Testis (tissue), 3 donors: Measurements from ENCODE around the gene TENM4. TPM values are rescaled to one million over a fixed set of nuclear protein-coding genes. Genes with fewer than 3 reads are reported as not detected.

Source experiments
- DNase-seq: peaks from one replicate; pipeline ENCODE4 v3.0.0-alpha.2; 2019
- H3K27ac ChIP-seq, 2 donors: fragments of 200-600 bp; sonication (generic); one replicate each; pipeline ENCODE4 v1.5.1; 2019
- H3K27me3 ChIP-seq: fragments of 200-600 bp; sonication (generic); one replicate; pipeline ENCODE4 v1.5.1; 2019
- H3K36me3 ChIP-seq: fragments of 200-600 bp; sonication (generic); one replicate; pipeline ENCODE4 v1.5.1; 2017; ENCODE audit warnings: low read depth; ENCODE audit errors: missing control alignments
- H3K4me1 ChIP-seq: fragments of 200-600 bp; sonication (generic); one replicate; pipeline ENCODE4 v1.5.1; 2019
- H3K4me3 ChIP-seq, 2 donors: fragments of 200-600 bp; sonication (generic); one replicate each; pipeline ENCODE4 v1.5.1; 2017 to 2019
- H3K9me3 ChIP-seq: fragments of 200-600 bp; sonication (generic); one replicate; pipeline ENCODE4 v1.5.1; 2017
- CTCF ChIP-seq, 3 experiments: fragments of 450-650 bp in 2 of 3; fragments of 200-600 bp in 1 of 3; sonication (generic) in 1 of 3; IDR thresholded peaks; one replicate each; pipeline ENCODE4 v1.5.1; 2016 to 2019; ENCODE audit warnings: antibody characterized with exemption in 3 of 3, mild to moderate bottlenecking in 2 of 3, moderate library complexity in 1 of 3
- POLR2A ChIP-seq: fragments of 450-650 bp; IDR thresholded peaks from one replicate; pipeline ENCODE4 v1.6.1; 2017; ENCODE audit warnings: antibody characterized with exemption, mild to moderate bottlenecking, moderate library complexity
- WGBS, 2 donors: methylation state at CpG; one replicate each; pipeline ENCODE4 v1.1.5; 2018; 5-methylcytosine and 5-hydroxymethylcytosine counted together
- intact Hi-C: fragments of 100-400 bp; cut with DNase I; formaldehyde crosslinking; loops from one replicate; pipeline ENCODE4 v1.15.1; 2023; ENCODE audit warnings: low total_unique reads
- polyA plus RNA-seq: library from polyadenylated mRNA; stranded (reverse); fragments of 350-450 nt; fragmentation: Illumina TruSeq; extraction: RNeasy Lipid Tissue Mini Kit (QIAGEN cat#74804); gene quantifications from one replicate; pipeline ENCODE4 v1.2.3, GENCODE V29; 2014; ENCODE audit warnings: low read depth, low replicate concordance; ENCODE audit not compliant: insufficient read depth
- total RNA-seq, 2 donors: library from RNA; depleted of rRNA; stranded (reverse); fragments of >200 nt; gene quantifications; one replicate each; pipeline ENCODE4 v1.2.3, GENCODE V29; 2016

The TENM4 gene
- total and polyA plus RNA-seq, 3 donors from 2014 or later: 10.6 to 17.9 (median 11.4) TPM

- no peaks in the 10 kb centered on the region for H3K4me1 ChIP-seq
- no peak for DNase-seq
- H3K4me3 ChIP-seq: no peak overlapping the region
- no peaks in the 10 kb centered on the region for H3K9me3 ChIP-seq
- H3K27me3 ChIP-seq: no peaks in the 10 kb centered on the region
- intact Hi-C loops: no loop called here
- no peak overlapping the region for H3K27ac ChIP-seq
- 40% methylated on average over 4 of the region's 4 CpGs for WGBS, 2 donors
- TF ChIP-seq CTCF (IDR thresholded peaks at IDR 0.05) (no peak), POLR2A (no peak)
- H3K36me3 ChIP-seq: no peaks in the 10 kb centered on the region
Measured at GRCh38 chr11:79157738-79158137, 283.1 kb downstream of the TENM4 start.

- Histone ChIP-seq H3K4me1 (peaks cover 9% of the 10 kb centered on the region), H3K27me3 (no peaks in the 10 kb centered on the region), H3K27ac (no peak overlapping the region), H3K36me3 (no peaks in the 10 kb centered on the region), H3K9me3 (no peaks in the 10 kb centered on the region), H3K4me3 (no peak overlapping the region)
- intact Hi-C loops: no loop called here
- TF ChIP-seq CTCF (IDR thresholded peaks at IDR 0.05): no peak
- no peak for TF ChIP-seq POLR2A
- 92 to 93% methylated on average over 6 of the region's 6 CpGs for WGBS, 2 donors
- no peak for DNase-seq
Measured at GRCh38 chr11:79156031-79156430, 284.8 kb downstream of the TENM4 start.

- no peak for DNase-seq
- no peaks in the 10 kb centered on the region for H3K9me3 ChIP-seq
- intact Hi-C loops: no loop called here
- no peaks in the 10 kb centered on the region for H3K27me3 ChIP-seq
- 90 to 93% methylated on average over 3 of the region's 3 CpGs for WGBS, 2 donors
- H3K4me1 ChIP-seq: peaks cover 9% of the 10 kb centered on the region
- H3K27ac ChIP-seq: no peak overlapping the region
- no peak overlapping the region for H3K4me3 ChIP-seq
- H3K36me3 ChIP-seq: no peaks in the 10 kb centered on the region
- TF ChIP-seq POLR2A (no peak), CTCF (IDR thresholded peaks at IDR 0.05) (no peak)
Measured at GRCh38 chr11:79155237-79155636, 285.6 kb downstream of the TENM4 start.

- H3K36me3 ChIP-seq: no peaks in the 10 kb centered on the region
- no peak for TF ChIP-seq CTCF (IDR thresholded peaks at IDR 0.05)
- no peak for TF ChIP-seq POLR2A
- H3K27me3 ChIP-seq: no peaks in the 10 kb centered on the region
- intact Hi-C loops: no loop called here
- 41 to 45% methylated on average over 4 of the region's 4 CpGs for WGBS, 2 donors
- peaks cover 9% of the 10 kb centered on the region for H3K4me1 ChIP-seq
- DNase-seq: no peak
- H3K27ac ChIP-seq: no peak overlapping the region
- no peak overlapping the region for H3K4me3 ChIP-seq
- H3K9me3 ChIP-seq: no peaks in the 10 kb centered on the region
Measured at GRCh38 chr11:79152511-79152910, 288.3 kb downstream of the TENM4 start.

GRCh38 chr11:79151396-79151795 is 289.4 kb downstream of the TENM4 start:
- peak; percentile 17 for DNase-seq
- Histone ChIP-seq H3K27me3 (no peaks in the 10 kb centered on the region), H3K36me3 (no peaks in the 10 kb centered on the region), H3K9me3 (no peaks in the 10 kb centered on the region), H3K4me1 (peaks cover 9% of the 10 kb centered on the region), H3K27ac (no peak overlapping the region), H3K4me3 (no peak overlapping the region)
- no peak for TF ChIP-seq POLR2A
- TF ChIP-seq CTCF (IDR thresholded peaks at IDR 0.05): no peak
- WGBS, 2 donors: 68 to 80% methylated on average over 3 of the region's 3 CpGs
- intact Hi-C loops: no loop called here
